Fibroblast of lung (primary cell): ENCODE measurements around the gene SLC34A1.

Experiments used
- CTCF ChIP-seq, 2 donors: IDR thresholded peaks in 1 of 2; conservative IDR thresholded peaks in 1 of 2; 1 replicate in 1 of 2; 2 replicates in 1 of 2; pipeline ENCODE4 v1.5.1; 2011 to 2012; ENCODE audit warnings: low read length in 2 of 2, control low read depth in 1 of 2, inconsistent platforms in 1 of 2, low read depth in 1 of 2, mild to moderate bottlenecking in 1 of 2
- EZH2 ChIP-seq: IDR thresholded peaks from 2 replicates; pipeline ENCODE4 v1.5.1; 2012; ENCODE audit warnings: low read length, control low read depth, mild to moderate bottlenecking; ENCODE audit errors: missing control alignments

GRCh38 chr5:177382423-177383029, 1.7 kb upstream of the SLC34A1 start:
- peak; percentile 41 to 47 for TF ChIP-seq CTCF (conservative IDR thresholded peaks at IDR 0.05 in 1 of 2, IDR thresholded peaks at IDR 0.05 in 1 of 2; ENCODE audit: low read depth in 1 of 2, low read length in 2 of 2)
- TF ChIP-seq EZH2, result no peak
